ENCODE results near the gene CR1. TPM values are rescaled to one million over a fixed set of nuclear protein-coding genes. Genes with fewer than 3 reads are reported as not detected.
"Not testable (repeated sequence)": the region's sequence is repeated elsewhere in the genome, so short reads cannot be mapped to it uniquely, and the experiment has no call there.

The CR1 gene
- total and polyA plus RNA-seq, 2 of the 4 experiments (the other 2 are of a cell fraction): not detected

DNA sequence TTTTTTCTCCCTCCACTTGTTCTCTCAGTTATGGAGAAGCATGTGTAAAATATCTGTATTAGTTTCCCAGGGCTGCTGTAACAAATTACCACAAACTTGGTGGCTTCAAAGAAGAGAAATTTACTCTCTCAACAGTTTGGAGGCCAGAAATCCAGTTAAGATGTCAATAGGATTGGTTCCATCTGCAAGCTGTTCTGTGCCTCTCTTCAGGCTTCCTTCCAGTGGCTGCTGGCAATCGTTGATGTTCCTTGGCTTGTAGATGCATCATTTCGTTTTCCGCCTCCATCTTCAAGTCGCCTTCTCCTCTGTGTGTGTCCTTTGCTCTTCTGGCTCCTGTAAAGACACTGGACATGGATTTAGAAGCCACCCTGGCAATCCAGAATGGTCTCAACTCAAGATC lies 194.6 kb downstream of the CR1 start:
- H3K79me1 ChIP-seq (ENCODE audit: low read depth in 1 of 2, low read length in 2 of 2); H4K20me1 ChIP-seq (ENCODE audit: insufficient read depth, low read length); H4K5ac ChIP-seq (ENCODE audit: low read depth, low read length); H3K4me1 ChIP-seq (ENCODE audit: control insufficient read depth, insufficient read depth, low read length); POLR2A ChIA-PET (ENCODE audit: unreplicated experiment); H2AK5ac ChIP-seq (ENCODE audit: low read depth, low read length); H2BK20ac ChIP-seq (ENCODE audit: low read depth, low read length); H3K27ac ChIP-seq (ENCODE audit: insufficient read depth, low read length); H3K9me1 ChIP-seq (ENCODE audit: insufficient read depth, low read length); intact Hi-C loops (cut with micrococcal nuclease); ATAC-seq (ENCODE audit: low read depth); H3K23ac ChIP-seq (ENCODE audit: low read depth, low read length); H4K8ac ChIP-seq (ENCODE audit: low read depth in 2 of 2, low read length in 2 of 2); H4K91ac ChIP-seq (ENCODE audit: insufficient read depth, low read depth, low read length); BruUV-seq (replicated peaks); dilution Hi-C loops (cut with HindIII; ENCODE audit: low sequenced_read_pairs, unreplicated experiment); H3K4me3 ChIP-seq (ENCODE audit: insufficient read depth, low read depth, low read length); H3K14ac ChIP-seq (replicated peaks; ENCODE audit: low read depth, low read length); H3K9me3 ChIP-seq (ENCODE audit: control insufficient read depth, insufficient read depth, low read length); H2BK15ac ChIP-seq (ENCODE audit: low read depth, low read length); H2BK120ac ChIP-seq (ENCODE audit: low read depth, low read length); H3K9ac ChIP-seq (ENCODE audit: low read depth, low read length); DNase-seq; H3K36me3 ChIP-seq (ENCODE audit: control insufficient read depth, insufficient read depth, low read length); H3K27me3 ChIP-seq (ENCODE audit: control insufficient read depth, insufficient read depth, low read length); H3K4ac ChIP-seq (ENCODE audit: low read depth, low read length); CTCF ChIA-PET; H2BK5ac ChIP-seq (ENCODE audit: low read depth, low read length, poor library complexity, severe bottlenecking); H2AFZ ChIP-seq (replicated peaks; ENCODE audit: low read length, poor library complexity); H2AK9ac ChIP-seq (replicated peaks; ENCODE audit: low read depth, low read length, poor library complexity); H3K18ac ChIP-seq (ENCODE audit: low read depth, low read length); in situ Hi-C loops (cut with MboI; ENCODE audit: low sequenced_read_pairs); H3K56ac ChIP-seq (ENCODE audit: extremely low read depth, insufficient read depth, low read length); H3K4me2 ChIP-seq (ENCODE audit: low read depth, low read length): not testable (repeated sequence)
- WGBS, 2 experiments (ENCODE audit: extremely low coverage in 2 of 2, insufficient read length in 1 of 2): 60% methylated on average over 4 of the region's 4 CpGs; no CpG with 5 or more reads in 1 of the 2 experiments

All from IMR-90 (cell line).